Activated CD4-positive, alpha-beta T cell treated with anti-CD3 and anti-CD28 coated beads, Interleukin-10, Interleukin-2, amounts not matched to agents 100 ng/mL and 50 ng/mL, durations not matched to agents 16 hours and 8 hours (primary cell): ENCODE measurements around the gene STRA6.
"Not testable (repeated sequence)": the region's sequence is repeated elsewhere in the genome, so short reads cannot be mapped to it uniquely, and the experiment has no call there.

Experiments used
- DNase-seq: peaks from one replicate; pipeline ENCODE4 v3.0.0-alpha.2; 2020

STRA6 gene

GRCh38 chr15:74179983-74180880 is 22.4 kb downstream of the STRA6 start:
- DNase-seq = no peak

- DNase-seq = no peak
Observed at GRCh38 chr15:74179101-74179841, 23.3 kb downstream of the STRA6 start.

GRCh38 chr15:74178326-74179100 is 24.1 kb downstream of the STRA6 start:
- no peak for DNase-seq

GRCh38 chr15:74176262-74177214 is 26.0 kb downstream of the STRA6 start:
- no peak for DNase-seq

- DNase-seq = no peak
Observed at GRCh38 chr15:74175271-74176191, 27.1 kb downstream of the STRA6 start.

GRCh38 chr15:74174958-74175253 is 27.7 kb downstream of the STRA6 start:
- DNase-seq = no peak

- no peak for DNase-seq
Observed at GRCh38 chr15:74174219-74174957, 28.2 kb downstream of the STRA6 start.

- no peak for DNase-seq
Observed at GRCh38 chr15:74173380-74174218, 29.0 kb downstream of the STRA6 start, which contains the start of gene ISLR. ISLR (plus strand) TSS chr15:74173710; CDS start chr15:74174859, 1,149 bp downstream.

- no peak for DNase-seq
Observed at GRCh38 chr15:74172701-74173379, 29.7 kb downstream of the STRA6 start.

GRCh38 chr15:74171965-74172541 is 30.5 kb downstream of the STRA6 start:
- no peak for DNase-seq

GRCh38 chr15:74170875-74171578 is 31.6 kb downstream of the STRA6 start:
- no peak for DNase-seq

GRCh38 chr15:74170071-74170844 is 32.3 kb downstream of the STRA6 start:
- no peak for DNase-seq

GRCh38 chr15:74168711-74169126 is 33.9 kb downstream of the STRA6 start:
- DNase-seq = no peak

- DNase-seq = no peak
Observed at GRCh38 chr15:74167891-74168331, 34.7 kb downstream of the STRA6 start.

GRCh38 chr15:74165461-74165860 is 37.1 kb downstream of the STRA6 start:
- DNase-seq = no peak

GRCh38 chr15:74162195-74162536 is 40.4 kb downstream of the STRA6 start:
- DNase-seq = not testable (repeated sequence)

- DNase-seq = not testable (repeated sequence)
Observed at GRCh38 chr15:74160390-74160789, 42.2 kb downstream of the STRA6 start.
